EH (cell line): ENCODE data around the gene GSTP1.
"Not testable (repeated sequence)": the region's sequence is repeated elsewhere in the genome, so short reads cannot be mapped to it uniquely, and the experiment has no call there.

ENCODE experiments used
- DNase-seq: peaks from one replicate; pipeline ENCODE4 v3.0.0-alpha.2; 2015; ENCODE audit warnings: low read depth

GSTP1 gene

GRCh38 chr11:67563705-67564114, 19.9 kb upstream of the GSTP1 start:
- DNase-seq: peak; percentile 94

- DNase-seq: peak; percentile 19
Measured at GRCh38 chr11:67564230-67564629, 19.4 kb upstream of the GSTP1 start.

- no peak for DNase-seq
Measured at GRCh38 chr11:67571443-67571842, 12.2 kb upstream of the GSTP1 start.

- no peak for DNase-seq
Measured at GRCh38 chr11:67572305-67572704, 11.3 kb upstream of the GSTP1 start.

GRCh38 chr11:67572747-67573419, 10.7 kb upstream of the GSTP1 start:
- DNase-seq: peak; percentile 65

GRCh38 chr11:67574938-67575337, 8.7 kb upstream of the GSTP1 start:
- DNase-seq: no peak

GRCh38 chr11:67576735-67577475, 6.7 kb upstream of the GSTP1 start:
- DNase-seq: no peak

- DNase-seq: no peak
Measured at GRCh38 chr11:67577951-67578350, 5.7 kb upstream of the GSTP1 start.

- no peak for DNase-seq
Measured at GRCh38 chr11:67581469-67581868, 2.1 kb upstream of the GSTP1 start.

- DNase-seq: no peak
Measured at GRCh38 chr11:67582011-67582410, 1.6 kb upstream of the GSTP1 start.

- peak; percentile 70 for DNase-seq
Measured at GRCh38 chr11:67584205-67584880, 731 bp downstream of the GSTP1 start.

GRCh38 chr11:67584881-67585873, 1.6 kb downstream of the GSTP1 start:
- DNase-seq: no peak

GRCh38 chr11:67585911-67586310, 2.3 kb downstream of the GSTP1 start:
- no peak for DNase-seq

- DNase-seq: no peak
Measured at GRCh38 chr11:67586568-67587250, 3.1 kb downstream of the GSTP1 start.

GRCh38 chr11:67588136-67588503, 4.5 kb downstream of the GSTP1 start:
- DNase-seq: no peak

GRCh38 chr11:67588899-67589415, 5.3 kb downstream of the GSTP1 start:
- not testable (repeated sequence) for DNase-seq

GRCh38 chr11:67592880-67593564, 9.4 kb downstream of the GSTP1 start:
- DNase-seq: no peak

GRCh38 chr11:67593565-67593905, 9.9 kb downstream of the GSTP1 start:
- no peak for DNase-seq

GRCh38 chr11:67594480-67594879, 10.9 kb downstream of the GSTP1 start:
- no peak for DNase-seq

- no peak for DNase-seq
Measured at GRCh38 chr11:67596753-67597300, 13.2 kb downstream of the GSTP1 start.
